Astrocyte (in vitro differentiated cells and primary cell): ENCODE results near the gene COL6A3. TPM values are rescaled to one million over a fixed set of nuclear protein-coding genes. Genes with fewer than 3 reads are reported as not detected.
A peak's percentile ranks its signal among the peaks of the same experiment; 100 is the strongest.

Experiments used
- DNase-seq: peaks from one replicate; pipeline ENCODE4 v3.0.0-alpha.2; 2010; ENCODE audit warnings: low read depth
- FAIRE-seq: peaks from 2 replicates; lab custom pipeline; 2011; peaks lifted over from hg19 to GRCh38; lab: Jason Lieb, UNC
- H2AFZ ChIP-seq: 2 replicates; pipeline ENCODE4 v1.6.0; 2012; ENCODE audit warnings: low read depth, low read length, inconsistent platforms
- H3K27ac ChIP-seq: 2 replicates; pipeline ENCODE4 v1.5.1; 2011; ENCODE audit warnings: low read depth, low read length, inconsistent platforms
- H3K27me3 ChIP-seq: 2 replicates; pipeline ENCODE4 v1.6.0; 2011; ENCODE audit warnings: low read length, inconsistent platforms; ENCODE audit not compliant: insufficient read depth
- H3K36me3 ChIP-seq: 2 replicates; pipeline ENCODE4 v1.5.1; 2011; ENCODE audit warnings: low read length, inconsistent platforms; ENCODE audit not compliant: insufficient read depth
- H3K4me1 ChIP-seq: 2 replicates; pipeline ENCODE4 v1.5.1; 2011; ENCODE audit warnings: low read length, inconsistent platforms; ENCODE audit not compliant: insufficient read depth
- H3K4me2 ChIP-seq: 2 replicates; pipeline ENCODE4 v1.6.0; 2012; ENCODE audit warnings: low read length, inconsistent platforms
- H3K4me3 ChIP-seq: 2 replicates; pipeline ENCODE4 v1.5.1; 2011; ENCODE audit warnings: low read depth, mild to moderate bottlenecking, low read length, inconsistent platforms; ENCODE audit not compliant: insufficient read depth
- H3K79me2 ChIP-seq: 2 replicates; pipeline ENCODE4 v1.6.0; 2012; ENCODE audit warnings: mild to moderate bottlenecking, low read length, inconsistent platforms; ENCODE audit not compliant: insufficient read depth
- H3K9ac ChIP-seq: 2 replicates; pipeline ENCODE4 v1.6.0; 2012; ENCODE audit warnings: mild to moderate bottlenecking, low read length, inconsistent platforms
- H3K9me3 ChIP-seq: 2 replicates; pipeline ENCODE4 v1.5.1; 2012; ENCODE audit warnings: low read depth, mild to moderate bottlenecking, low read length, inconsistent platforms; ENCODE audit not compliant: insufficient read depth
- H4K20me1 ChIP-seq: 2 replicates; pipeline ENCODE4 v1.6.0; 2012; ENCODE audit warnings: low read length, inconsistent platforms; ENCODE audit not compliant: insufficient read depth
- H3K27ac Mint-ChIP-seq: one replicate; pipeline ENCODE4 v1.8.0; 2021; ENCODE audit warnings: mild to moderate bottlenecking, mixed read lengths; ENCODE audit not compliant: unreplicated experiment
- H3K27me3 Mint-ChIP-seq: one replicate; pipeline ENCODE4 v1.8.0; 2021; ENCODE audit warnings: low read depth, mixed read lengths; ENCODE audit not compliant: unreplicated experiment
- H3K36me3 Mint-ChIP-seq: one replicate; pipeline ENCODE4 v1.8.0; 2021; ENCODE audit warnings: low read depth, mixed read lengths; ENCODE audit not compliant: unreplicated experiment
- H3K4me1 Mint-ChIP-seq: one replicate; pipeline ENCODE4 v1.8.0; 2021; ENCODE audit warnings: low read depth, mixed read lengths; ENCODE audit not compliant: unreplicated experiment
- H3K4me3 Mint-ChIP-seq: one replicate; pipeline ENCODE4 v1.8.0; 2021; ENCODE audit warnings: mild to moderate bottlenecking, moderate library complexity, mixed read lengths; ENCODE audit not compliant: unreplicated experiment
- H3K9me3 Mint-ChIP-seq: one replicate; pipeline ENCODE4 v1.8.0; 2021; ENCODE audit warnings: mild to moderate bottlenecking, mixed read lengths; ENCODE audit not compliant: unreplicated experiment
- EZH2 ChIP-seq: IDR thresholded peaks from 2 replicates; pipeline ENCODE4 v1.6.1; 2012; ENCODE audit warnings: mild to moderate bottlenecking, low read length, inconsistent platforms; ENCODE audit not compliant: insufficient read depth
- total RNA-seq: library from RNA; stranded (reverse); gene quantifications from 2 replicates; pipeline ENCODE4 v1.2.1, GENCODE V29; 2021
- TF ChIP-seq, protein P1 (sequence below): IDR thresholded peaks from 2 replicates; pipeline ENCODE4 v1.5.1; 2011; ENCODE audit warnings: low read depth, mild to moderate bottlenecking, inconsistent platforms, low read length, moderate library complexity; ENCODE audit not compliant: insufficient read depth

Gene COL6A3
- total RNA-seq, 1 donor from 2014 or later, result 200 TPM

DNA sequence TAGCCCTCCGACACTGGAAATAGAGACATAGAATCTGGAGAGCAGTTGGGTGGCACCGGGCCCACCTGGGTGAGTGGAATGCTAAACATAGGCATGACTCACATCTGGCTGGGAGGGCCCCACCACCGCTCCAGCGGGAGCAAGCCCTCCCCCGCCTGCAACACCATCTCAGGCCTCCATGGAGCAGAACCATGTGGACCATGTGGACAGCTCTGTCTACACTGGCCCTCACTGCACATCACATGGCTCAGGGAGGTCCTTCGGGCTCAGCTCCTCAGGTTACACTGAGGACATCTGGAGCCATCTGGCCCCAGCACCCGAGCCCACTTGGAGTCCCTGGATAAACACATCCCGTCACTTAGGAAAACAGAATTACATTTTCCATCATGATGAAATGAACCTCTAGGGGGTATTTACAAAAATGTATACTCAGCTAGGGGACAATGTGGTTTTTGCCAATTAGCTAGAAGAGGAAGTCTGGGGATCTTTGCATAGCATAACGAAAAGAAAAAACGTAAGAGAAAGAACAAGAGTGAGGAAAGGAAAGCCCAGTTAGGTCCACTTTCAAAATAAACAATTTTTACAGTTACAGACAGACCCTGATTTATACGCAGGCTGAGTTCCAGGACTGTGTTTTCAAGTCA lies 42.4 kb upstream of the COL6A3 start:
- H3K4me1 Mint-ChIP-seq, result peaks cover 29% of the 10 kb centered on the region
- no peak overlapping the region for H3K27ac Mint-ChIP-seq
- peaks cover 37% of the 10 kb centered on the region for H3K4me1 ChIP-seq
- H3K27ac ChIP-seq, result peak overlapping the region; percentile 82
- H3K79me2 ChIP-seq, result no peaks in the 10 kb centered on the region
- no peak overlapping the region for H3K4me3 Mint-ChIP-seq
- FAIRE-seq (no peak), DNase-seq (peak; percentile 87)
- H4K20me1 ChIP-seq, result no peaks in the 10 kb centered on the region
- peaks cover 2% of the 10 kb centered on the region for H3K36me3 Mint-ChIP-seq
- no peaks in the 10 kb centered on the region for H3K9me3 ChIP-seq
- no peaks in the 10 kb centered on the region for H3K27me3 ChIP-seq
- peak overlapping the region; percentile 56 for H3K4me2 ChIP-seq
- no peak overlapping the region for H2AFZ ChIP-seq
- peak overlapping the region; percentile 63 for H3K9ac ChIP-seq
- TF ChIP-seq, protein P1, sequence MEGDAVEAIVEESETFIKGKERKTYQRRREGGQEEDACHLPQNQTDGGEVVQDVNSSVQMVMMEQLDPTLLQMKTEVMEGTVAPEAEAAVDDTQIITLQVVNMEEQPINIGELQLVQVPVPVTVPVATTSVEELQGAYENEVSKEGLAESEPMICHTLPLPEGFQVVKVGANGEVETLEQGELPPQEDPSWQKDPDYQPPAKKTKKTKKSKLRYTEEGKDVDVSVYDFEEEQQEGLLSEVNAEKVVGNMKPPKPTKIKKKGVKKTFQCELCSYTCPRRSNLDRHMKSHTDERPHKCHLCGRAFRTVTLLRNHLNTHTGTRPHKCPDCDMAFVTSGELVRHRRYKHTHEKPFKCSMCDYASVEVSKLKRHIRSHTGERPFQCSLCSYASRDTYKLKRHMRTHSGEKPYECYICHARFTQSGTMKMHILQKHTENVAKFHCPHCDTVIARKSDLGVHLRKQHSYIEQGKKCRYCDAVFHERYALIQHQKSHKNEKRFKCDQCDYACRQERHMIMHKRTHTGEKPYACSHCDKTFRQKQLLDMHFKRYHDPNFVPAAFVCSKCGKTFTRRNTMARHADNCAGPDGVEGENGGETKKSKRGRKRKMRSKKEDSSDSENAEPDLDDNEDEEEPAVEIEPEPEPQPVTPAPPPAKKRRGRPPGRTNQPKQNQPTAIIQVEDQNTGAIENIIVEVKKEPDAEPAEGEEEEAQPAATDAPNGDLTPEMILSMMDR, result no peak
- no peak for TF ChIP-seq EZH2
- H3K9me3 Mint-ChIP-seq, result peaks cover 18% of the 10 kb centered on the region
- peaks cover 11% of the 10 kb centered on the region for H3K27me3 Mint-ChIP-seq
- no peak overlapping the region for H3K4me3 ChIP-seq
- H3K36me3 ChIP-seq, result no peaks in the 10 kb centered on the region

DNA sequence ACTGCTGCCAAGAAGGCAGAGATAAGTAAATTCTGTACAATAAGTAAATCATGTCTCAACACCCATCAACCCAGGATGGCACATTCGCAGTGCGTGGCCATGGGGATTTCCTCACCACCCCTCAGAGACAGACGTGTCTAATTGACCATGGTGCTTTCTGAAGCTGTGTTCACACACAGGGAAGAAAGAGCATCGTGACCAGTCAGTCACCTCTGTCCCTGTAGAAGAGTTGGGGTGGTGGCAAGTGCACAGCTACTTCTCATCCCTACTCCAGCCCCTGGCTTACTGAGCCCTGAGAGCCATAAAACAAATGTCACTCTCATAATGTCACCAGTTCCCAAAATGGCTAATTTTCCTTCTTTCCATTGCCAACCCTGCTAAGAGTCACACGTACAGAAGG lies 41.8 kb upstream of the COL6A3 start:
- DNase-seq, result no peak
- Mint-ChIP-seq H3K9me3 (peaks cover 22% of the 10 kb centered on the region), H3K4me1 (peaks cover 29% of the 10 kb centered on the region), H3K27ac (no peak overlapping the region), H3K4me3 (no peak overlapping the region), H3K36me3 (peaks cover 2% of the 10 kb centered on the region), H3K27me3 (peaks cover 16% of the 10 kb centered on the region)
- no peaks in the 10 kb centered on the region for H3K9me3 ChIP-seq
- H3K4me3 ChIP-seq, result no peak overlapping the region
- H3K27ac ChIP-seq, result peak overlapping the region; percentile 82
- peak overlapping the region; percentile 63 for H3K9ac ChIP-seq
- no peaks in the 10 kb centered on the region for H3K27me3 ChIP-seq
- H4K20me1 ChIP-seq, result no peaks in the 10 kb centered on the region
- H3K4me2 ChIP-seq, result peak overlapping the region; percentile 56
- H3K36me3 ChIP-seq, result no peaks in the 10 kb centered on the region
- no peak for FAIRE-seq
- no peaks in the 10 kb centered on the region for H3K79me2 ChIP-seq
- TF ChIP-seq, protein P1, result no peak
- no peak for TF ChIP-seq EZH2
- peaks cover 37% of the 10 kb centered on the region for H3K4me1 ChIP-seq
- H2AFZ ChIP-seq, result no peak overlapping the region

DNA sequence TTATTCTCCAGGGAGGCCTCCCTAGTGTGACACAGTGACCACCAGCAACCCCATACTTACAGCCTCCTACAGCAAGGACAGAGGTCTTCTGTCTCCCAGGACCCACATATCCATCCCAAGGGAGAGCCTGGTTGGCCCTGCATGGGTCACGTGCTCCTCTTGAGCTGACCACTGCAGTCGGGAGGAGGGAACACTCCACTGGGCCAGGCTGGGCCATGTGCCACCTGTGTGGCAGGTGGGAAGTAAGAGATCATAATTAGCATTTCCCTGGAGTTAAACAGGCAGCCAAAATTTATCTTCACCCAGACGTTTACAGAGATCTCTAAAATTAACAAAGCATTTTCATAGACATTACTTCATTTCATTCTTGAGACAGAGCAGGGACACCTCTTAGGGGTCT lies 39.7 kb upstream of the COL6A3 start:
- Histone ChIP-seq H4K20me1 (no peaks in the 10 kb centered on the region), H2AFZ (no peak overlapping the region), H3K9me3 (no peaks in the 10 kb centered on the region), H3K79me2 (no peaks in the 10 kb centered on the region), H3K4me3 (no peak overlapping the region), H3K4me2 (no peak overlapping the region), H3K9ac (no peak overlapping the region), H3K27me3 (no peaks in the 10 kb centered on the region), H3K27ac (no peak overlapping the region), H3K36me3 (no peaks in the 10 kb centered on the region), H3K4me1 (peaks cover 26% of the 10 kb centered on the region)
- Mint-ChIP-seq H3K4me3 (no peak overlapping the region), H3K36me3 (no peaks in the 10 kb centered on the region), H3K9me3 (peaks cover 16% of the 10 kb centered on the region), H3K27me3 (peaks cover 18% of the 10 kb centered on the region), H3K27ac (no peak overlapping the region), H3K4me1 (peaks cover 20% of the 10 kb centered on the region)
- no peak for TF ChIP-seq EZH2
- TF ChIP-seq, protein P1, result no peak
- FAIRE-seq (no peak), DNase-seq (no peak)
